CD4-positive, CD25-positive, alpha-beta regulatory T cell (primary cell): ENCODE measurements around the gene SLC24A2. TPM values are rescaled to one million over a fixed set of nuclear protein-coding genes. Genes with fewer than 3 reads are reported as not detected.
"Not testable (repeated sequence)": the region's sequence is repeated elsewhere in the genome, so short reads cannot be mapped to it uniquely, and the experiment has no call there.

Experiments
- ATAC-seq, 2 donors: fragments of 150-1000 bp; cut with Tn5 transposase; one replicate each; pipeline ENCODE4 v1.10.0; 2021; ENCODE audit warnings: low read depth in 2 of 2, moderate number of reproducible peaks in 2 of 2, moderate library complexity in 1 of 2
- DNase-seq, 3 donors: peaks; one replicate each; pipeline versions ENCODE4 v3.0.0 to v3.0.0-alpha.2; 2012 to 2022; ENCODE audit warnings: mixed read lengths in 1 of 3
- H3K27ac ChIP-seq: one replicate; pipeline ENCODE4 v1.7.0; 2013; ENCODE audit warnings: mild to moderate bottlenecking, low read length; ENCODE audit not compliant: insufficient read depth, poor library complexity, severe bottlenecking
- H3K27me3 ChIP-seq: one replicate; pipeline ENCODE4 v1.7.0; 2013; ENCODE audit warnings: low read length; ENCODE audit not compliant: control insufficient read depth, insufficient read depth
- H3K36me3 ChIP-seq: one replicate; pipeline ENCODE4 v1.7.0; 2013; ENCODE audit warnings: mild to moderate bottlenecking, low read length, moderate library complexity; ENCODE audit not compliant: control insufficient read depth, insufficient read depth
- H3K4me1 ChIP-seq: 2 replicates; pipeline ENCODE4 v1.7.0; 2013; ENCODE audit warnings: mild to moderate bottlenecking, low read length; ENCODE audit not compliant: insufficient read depth, control insufficient read depth, poor library complexity, severe bottlenecking
- H3K4me3 ChIP-seq: one replicate; pipeline ENCODE4 v1.7.0; 2013; ENCODE audit warnings: low read depth, mild to moderate bottlenecking, low read length, moderate library complexity
- H3K9me3 ChIP-seq, 2 experiments: 1 replicate in 1 of 2; 2 replicates in 1 of 2; pipeline ENCODE4 v1.7.0; 2013; ENCODE audit warnings: low read length in 2 of 2, mild to moderate bottlenecking in 1 of 2, moderate library complexity in 1 of 2; ENCODE audit not compliant: control insufficient read depth in 2 of 2
- H3K27ac Mint-ChIP-seq, 3 donors: one replicate each; pipeline ENCODE4 v1.8.0; 2020 to 2022; ENCODE audit warnings: mild to moderate bottlenecking in 3 of 3, mixed read lengths in 3 of 3, moderate library complexity in 2 of 3
- H3K27me3 Mint-ChIP-seq: one replicate; pipeline ENCODE4 v1.8.0; 2022; ENCODE audit warnings: mild to moderate bottlenecking, mixed read lengths
- H3K36me3 Mint-ChIP-seq: one replicate; pipeline ENCODE4 v1.8.0; 2020; ENCODE audit warnings: mixed read lengths
- H3K4me1 Mint-ChIP-seq, 4 donors: one replicate each; pipeline ENCODE4 v1.8.0; 2020 to 2022; ENCODE audit warnings: mixed read lengths in 4 of 4, mild to moderate bottlenecking in 1 of 4
- H3K4me3 Mint-ChIP-seq, 4 donors: one replicate each; pipeline ENCODE4 v1.8.0; 2020 to 2022; ENCODE audit warnings: mild to moderate bottlenecking in 4 of 4, mixed read lengths in 4 of 4, moderate library complexity in 3 of 4
- H3K9me3 Mint-ChIP-seq, 7 donors: one replicate each; pipeline ENCODE4 v1.8.0; 2020 to 2022; ENCODE audit warnings: mixed read lengths in 7 of 7, mild to moderate bottlenecking in 3 of 7, moderate library complexity in 2 of 7
- polyA plus RNA-seq, 4 donors: library from polyadenylated mRNA; unstranded; fragments of 300-500 nt; fragmentation: Illumina TruSeq; gene quantifications; one replicate each; pipeline ENCODE4 v1.2.3, GENCODE V29; 2021
- total RNA-seq: library from RNA; stranded (reverse); gene quantifications from one replicate; pipeline ENCODE4 v1.2.3, GENCODE V29; 2022

Gene SLC24A2
- total RNA-seq = 0.30 TPM
- polyA plus RNA-seq = under 1 TPM in 2 of 4 donors, not detected in 2; 0.02 to 0.03 TPM

DNA sequence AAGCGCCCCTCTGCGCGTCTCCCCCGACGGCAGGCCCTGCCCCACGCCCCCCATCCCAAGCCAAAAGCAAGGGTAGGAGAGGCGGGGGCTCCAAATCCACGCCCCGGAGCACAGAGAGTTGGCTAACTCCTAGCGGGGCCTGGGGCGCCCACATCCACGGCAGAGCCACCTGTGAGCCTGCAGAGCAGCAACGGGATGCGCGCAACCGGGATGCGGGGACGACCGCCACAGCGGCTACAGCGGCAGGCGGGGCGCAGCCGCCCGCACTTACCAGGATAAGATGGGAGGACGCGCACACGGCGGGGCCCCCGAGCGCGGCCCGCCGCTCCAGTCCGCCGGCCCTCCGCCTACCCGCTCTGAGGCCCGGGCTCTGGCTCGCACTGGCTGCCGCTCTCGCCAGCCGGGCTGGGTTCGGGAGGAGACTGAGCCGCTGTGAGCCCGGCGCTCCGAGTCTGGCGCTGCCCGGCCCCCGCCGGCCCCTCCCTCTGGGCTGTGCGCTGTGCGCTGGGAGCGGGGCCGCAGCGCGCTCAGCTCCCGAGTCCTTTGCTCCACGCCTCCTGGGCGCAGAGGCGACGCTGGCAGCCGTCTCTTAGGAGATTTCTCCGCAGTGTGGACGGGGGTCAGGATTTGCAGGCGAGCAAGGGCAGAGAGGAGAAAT, at the start of gene SLC24A2:
Gene SLC24A2, minus strand, starts transcription at position 424 of the 658 bp plus-strand sequence.
- Mint-ChIP-seq H3K36me3 (no peaks in the 10 kb centered on the region), H3K4me3 (no peak within 1 kb of the TSS), H3K9me3 (peaks cover 0 to 3% (median 0%) of the 10 kb centered on the region in 7 donors), H3K27ac (no peak within 1 kb of the TSS), H3K27me3 (peaks cover 35% of the 10 kb centered on the region), H3K4me1 (no peaks in the 10 kb centered on the region)
- Histone ChIP-seq H3K4me1 (no peaks in the 10 kb centered on the region), H3K4me3 (no peak within 1 kb of the TSS), H3K9me3 (no peaks in the 10 kb centered on the region), H3K27ac (no peak within 1 kb of the TSS), H3K36me3 (no peaks in the 10 kb centered on the region), H3K27me3 (no peaks in the 10 kb centered on the region)
- DNase-seq = no peak
- ATAC-seq = no peak

DNA sequence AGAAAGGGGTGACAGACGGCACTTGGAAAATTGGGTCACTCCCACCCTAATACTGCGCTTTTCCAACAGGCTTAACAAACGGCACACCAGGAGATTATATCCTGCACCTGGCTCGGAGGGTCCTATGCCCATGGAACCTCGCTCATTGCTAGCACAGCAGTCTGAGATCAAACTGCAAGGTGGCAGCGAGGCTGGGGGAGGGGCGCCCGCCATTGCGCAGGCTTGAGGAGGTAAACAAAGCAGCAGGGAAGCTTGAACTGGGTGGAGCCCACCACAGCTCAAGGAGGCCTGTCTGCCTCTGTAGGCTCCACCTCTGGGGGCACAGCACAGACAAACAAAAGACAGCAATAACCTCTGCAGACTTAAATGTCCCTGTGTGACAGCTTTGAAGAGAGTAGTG, 44.5 kb upstream of the SLC24A2 start:
- not testable (repeated sequence) for H3K27me3 ChIP-seq, H3K36me3 ChIP-seq, H3K36me3 Mint-ChIP-seq, H3K4me1 ChIP-seq, H3K4me3 Mint-ChIP-seq, H3K9me3 Mint-ChIP-seq, ATAC-seq, H3K27ac ChIP-seq, H3K27me3 Mint-ChIP-seq, H3K9me3 ChIP-seq, H3K4me3 ChIP-seq, DNase-seq, H3K27ac Mint-ChIP-seq, H3K4me1 Mint-ChIP-seq

DNA sequence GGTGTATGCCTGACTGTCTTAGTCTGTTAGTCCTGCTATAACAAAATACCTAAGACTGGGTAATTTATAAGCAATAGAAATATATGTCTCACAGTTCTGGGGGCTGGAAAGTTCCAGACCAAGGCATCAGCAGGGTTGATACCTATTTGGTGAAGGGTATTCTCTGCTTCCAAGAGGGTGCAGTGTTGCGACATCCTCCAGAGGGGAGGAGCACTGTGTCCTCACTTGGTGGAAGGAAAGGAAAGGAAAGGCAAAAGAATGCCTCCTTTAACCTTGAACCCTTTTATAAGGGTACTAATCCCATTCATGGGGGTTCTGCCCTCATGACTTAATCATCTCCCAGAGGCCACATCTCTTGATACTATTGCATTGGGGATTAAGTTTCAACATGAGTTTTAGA, 42.0 kb upstream of the SLC24A2 start:
- no peaks in the 10 kb centered on the region for H3K36me3 Mint-ChIP-seq
- no peak for DNase-seq
- peaks cover 0 to 5% (median 0%) of the 10 kb centered on the region in 7 donors for H3K9me3 Mint-ChIP-seq
- Histone ChIP-seq H3K27me3 (no peaks in the 10 kb centered on the region), H3K4me3 (no peak overlapping the region), H3K36me3 (no peaks in the 10 kb centered on the region), H3K9me3 (no peaks in the 10 kb centered on the region), H3K4me1 (no peaks in the 10 kb centered on the region), H3K27ac (no peak overlapping the region)
- no peak overlapping the region for H3K27ac Mint-ChIP-seq
- no peak overlapping the region for H3K4me3 Mint-ChIP-seq
- H3K4me1 Mint-ChIP-seq = no peaks in the 10 kb centered on the region
- ATAC-seq = no peak
- H3K27me3 Mint-ChIP-seq = peaks cover 5% of the 10 kb centered on the region

DNA sequence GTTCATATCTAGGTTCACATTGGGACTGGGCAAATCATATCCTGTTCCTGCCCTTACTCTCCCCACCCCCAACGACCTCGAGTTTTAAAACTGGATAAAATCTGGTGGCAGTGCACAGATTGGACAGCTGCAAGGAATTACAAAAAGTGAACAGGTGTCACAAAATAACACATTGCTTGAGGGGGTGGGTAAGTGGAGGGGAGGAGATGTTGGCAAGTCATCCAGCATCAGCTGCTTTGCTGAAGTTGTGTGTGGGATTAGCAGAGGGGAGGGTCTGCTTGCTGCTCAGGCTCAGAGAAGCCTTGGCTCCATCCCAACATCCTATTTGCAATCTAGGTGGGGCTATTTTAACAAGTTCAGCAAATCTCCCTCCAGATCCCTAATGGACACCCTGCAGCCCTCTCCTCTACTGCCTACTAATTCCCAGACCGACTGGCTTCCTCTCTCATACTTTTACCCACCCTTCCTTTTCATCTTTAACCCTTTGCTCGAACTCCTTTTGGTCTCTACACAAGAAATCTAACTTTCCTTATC, 39.8 kb upstream of the SLC24A2 start:
- no peaks in the 10 kb centered on the region for H3K36me3 ChIP-seq
- no peak for ATAC-seq

GRCh38 chr9:19816769-19817168, 27.9 kb upstream of the SLC24A2 start:
- Histone ChIP-seq H3K4me3 (no peak overlapping the region), H3K4me1 (no peaks in the 10 kb centered on the region), H3K27ac (no peak overlapping the region), H3K27me3 (no peaks in the 10 kb centered on the region), H3K36me3 (no peaks in the 10 kb centered on the region), H3K9me3 (peaks cover 6 to 10% of the 10 kb centered on the region in 2 experiments)
- Mint-ChIP-seq H3K4me3 (no peak overlapping the region), H3K9me3 (peaks cover 2 to 40% (median 9%) of the 10 kb centered on the region in 7 donors), H3K27me3 (peaks cover 5% of the 10 kb centered on the region), H3K4me1 (no peaks in the 10 kb centered on the region), H3K36me3 (no peaks in the 10 kb centered on the region), H3K27ac (no peak overlapping the region)
- ATAC-seq = no peak
- no peak for DNase-seq

More for the DNA sequence above, 39.8 kb upstream of the SLC24A2 start:
- no peak overlapping the region for H3K27ac ChIP-seq
- Mint-ChIP-seq H3K9me3 (peaks cover 0 to 5% (median 0%) of the 10 kb centered on the region in 7 donors), H3K27ac (no peak overlapping the region), H3K27me3 (peaks cover 5% of the 10 kb centered on the region), H3K36me3 (no peaks in the 10 kb centered on the region), H3K4me1 (no peaks in the 10 kb centered on the region), H3K4me3 (no peak overlapping the region)
- no peaks in the 10 kb centered on the region for H3K4me1 ChIP-seq
- no peak overlapping the region for H3K4me3 ChIP-seq
- H3K27me3 ChIP-seq = no peaks in the 10 kb centered on the region
- DNase-seq = no peak
- H3K9me3 ChIP-seq = no peaks in the 10 kb centered on the region

DNA sequence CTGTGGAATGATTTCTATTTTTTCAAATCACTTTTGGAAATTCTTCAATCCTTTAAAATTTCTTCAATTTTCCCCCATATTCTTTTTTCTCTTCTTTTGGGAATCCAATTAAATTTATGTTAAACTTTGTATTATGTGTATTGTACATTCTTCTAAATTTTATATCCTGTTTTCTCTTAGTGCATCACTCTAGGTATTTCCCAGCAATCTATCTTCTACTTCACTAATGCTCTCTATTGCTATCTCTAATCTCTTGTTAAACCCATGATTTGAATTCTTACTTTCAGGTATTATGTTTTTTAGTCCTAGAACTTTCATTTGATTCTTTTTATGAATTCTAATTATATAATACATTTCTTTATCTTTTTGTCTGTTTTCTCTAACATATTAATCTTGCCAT, 23.4 kb upstream of the SLC24A2 start:
- Histone ChIP-seq H3K27ac (no peak overlapping the region), H3K4me3 (no peak overlapping the region), H3K9me3 (peaks cover 6 to 7% of the 10 kb centered on the region in 2 experiments), H3K4me1 (no peaks in the 10 kb centered on the region), H3K36me3 (no peaks in the 10 kb centered on the region), H3K27me3 (no peaks in the 10 kb centered on the region)
- no peaks in the 10 kb centered on the region for H3K4me1 Mint-ChIP-seq
- no peaks in the 10 kb centered on the region for H3K36me3 Mint-ChIP-seq
- no peak overlapping the region for H3K4me3 Mint-ChIP-seq
- no peak overlapping the region for H3K27ac Mint-ChIP-seq
- DNase-seq = no peak
- ATAC-seq = no peak
- no peaks in the 10 kb centered on the region for H3K27me3 Mint-ChIP-seq
- peaks cover 0 to 35% (median 6%) of the 10 kb centered on the region in 7 donors for H3K9me3 Mint-ChIP-seq

GRCh38 chr9:19809422-19810269, 20.8 kb upstream of the SLC24A2 start:
- H3K4me1 ChIP-seq = no peaks in the 10 kb centered on the region
- H3K27me3 ChIP-seq = no peaks in the 10 kb centered on the region
- no peaks in the 10 kb centered on the region for H3K27me3 Mint-ChIP-seq
- H3K4me1 Mint-ChIP-seq = no peaks in the 10 kb centered on the region
- peaks cover 0 to 17% (median 3%) of the 10 kb centered on the region in 7 donors for H3K9me3 Mint-ChIP-seq
- H3K4me3 ChIP-seq = no peak overlapping the region
- H3K9me3 ChIP-seq = peaks cover 0 to 3% of the 10 kb centered on the region in 2 experiments
- DNase-seq (no peak), ATAC-seq (no peak)
- H3K36me3 Mint-ChIP-seq = no peaks in the 10 kb centered on the region
- no peak overlapping the region for H3K27ac ChIP-seq
- no peaks in the 10 kb centered on the region for H3K36me3 ChIP-seq
- H3K4me3 Mint-ChIP-seq = no peak overlapping the region
- no peak overlapping the region for H3K27ac Mint-ChIP-seq
